Activated naive CD4-positive, alpha-beta T cell treated with anti-CD3 and anti-CD28 coated beads, Interleukin-2, amount 50 U/mL, for 72 hours (primary cell): ENCODE measurements around the gene MIDN. TPM values are rescaled to one million over a fixed set of nuclear protein-coding genes. Genes with fewer than 3 reads are reported as not detected.
"Not testable (repeated sequence)": the region's sequence is repeated elsewhere in the genome, so short reads cannot be mapped to it uniquely, and the experiment has no call there.

Source experiments
- ATAC-seq, 2 donors: fragments of 150-1000 bp; cut with Tn5 transposase; 2 replicates each; pipeline ENCODE4 v1.10.0; 2021; ENCODE audit warnings: mild to moderate bottlenecking in 2 of 2, moderate library complexity in 2 of 2
- DNase-seq, 2 donors: peaks; one replicate each; pipeline ENCODE4 v3.0.0; 2021 to 2022; ENCODE audit warnings: low spot score in 2 of 2
- H3K27ac Mint-ChIP-seq, 2 donors: one replicate each; pipeline ENCODE4 v1.8.0; 2022; ENCODE audit warnings: mild to moderate bottlenecking in 2 of 2, mixed read lengths in 2 of 2
- H3K36me3 Mint-ChIP-seq, 2 donors: one replicate each; pipeline ENCODE4 v1.8.0; 2022; ENCODE audit warnings: mixed read lengths in 2 of 2
- H3K9me3 Mint-ChIP-seq, 2 donors: one replicate each; pipeline ENCODE4 v1.8.0; 2022; ENCODE audit warnings: mixed read lengths in 2 of 2
- total RNA-seq, 2 donors: library from RNA; stranded (reverse); gene quantifications; one replicate each; pipeline ENCODE4 v1.2.3, GENCODE V29; 2022

Gene MIDN
- 100 to 1,000 TPM in 1 of 2 donors, 10 to 100 TPM in 1; 52.9 to 113 TPM for total RNA-seq

DNA sequence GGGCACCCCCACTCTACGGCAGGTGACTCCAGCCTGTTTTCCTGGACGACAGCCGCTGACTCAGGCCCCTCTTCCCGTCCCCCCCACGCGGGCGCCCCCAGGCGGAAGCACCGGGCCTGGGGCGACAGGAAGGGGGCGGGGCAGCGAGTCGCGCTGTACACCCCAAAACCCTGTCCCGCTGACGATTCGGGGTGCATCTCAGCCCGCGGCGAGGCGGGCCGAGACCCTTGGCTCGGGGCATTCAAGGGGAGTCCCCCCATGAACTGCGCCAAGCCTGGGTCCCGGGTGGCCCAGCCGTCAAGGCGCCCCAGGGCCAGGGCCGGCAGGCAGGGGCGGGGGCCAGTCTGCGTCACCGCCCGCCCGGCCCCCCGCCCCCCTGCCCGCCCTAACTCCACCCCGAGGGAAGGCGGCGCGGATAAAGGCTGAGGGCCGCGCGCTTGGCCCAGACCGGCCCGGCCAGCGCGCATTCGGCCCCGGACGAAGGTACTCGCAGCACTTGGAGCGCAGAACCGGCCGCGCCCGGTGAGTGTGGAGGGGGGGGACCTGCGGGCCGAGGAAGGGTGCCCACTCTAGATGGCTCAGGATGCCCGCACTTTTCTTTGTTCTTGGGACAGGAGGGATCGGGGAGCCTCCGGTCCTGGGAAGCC lies at the start of gene MIDN:
Gene MIDN, plus strand, starts transcription at position 445 of the 647 bp plus-strand sequence. CDS start 1,714 bp downstream, outside the sequence.
- Mint-ChIP-seq H3K27ac (peak within 1 kb of the TSS; percentile 85 to 88), H3K9me3 (no peaks in the 10 kb centered on the region), H3K36me3 (peaks cover 11 to 13% of the 10 kb centered on the region in 2 donors)
- DNase-seq (peak; percentile 77 to 91), ATAC-seq (peak; percentile 30 to 39)

DNA sequence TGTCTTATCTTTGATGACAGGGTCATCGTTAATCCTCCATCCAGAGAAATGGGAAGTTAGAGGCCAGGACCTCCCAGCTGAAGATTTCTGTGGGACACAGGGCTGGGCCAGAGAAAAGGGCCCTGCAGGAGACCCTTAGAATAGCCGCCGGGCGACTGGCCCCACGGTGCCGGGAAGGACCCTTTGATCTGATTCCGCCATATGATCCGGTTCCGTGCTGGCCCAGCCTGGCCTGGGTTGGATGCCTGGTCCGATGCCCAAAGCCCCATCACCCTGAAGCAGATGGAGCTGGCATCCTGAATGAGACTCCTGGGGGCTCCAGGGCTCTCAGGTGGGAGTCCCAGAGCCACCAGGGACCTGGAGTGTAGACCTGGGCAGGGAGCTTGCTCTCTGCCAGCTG lies 48.9 kb upstream of the MIDN start:
- no peak for ATAC-seq

DNA sequence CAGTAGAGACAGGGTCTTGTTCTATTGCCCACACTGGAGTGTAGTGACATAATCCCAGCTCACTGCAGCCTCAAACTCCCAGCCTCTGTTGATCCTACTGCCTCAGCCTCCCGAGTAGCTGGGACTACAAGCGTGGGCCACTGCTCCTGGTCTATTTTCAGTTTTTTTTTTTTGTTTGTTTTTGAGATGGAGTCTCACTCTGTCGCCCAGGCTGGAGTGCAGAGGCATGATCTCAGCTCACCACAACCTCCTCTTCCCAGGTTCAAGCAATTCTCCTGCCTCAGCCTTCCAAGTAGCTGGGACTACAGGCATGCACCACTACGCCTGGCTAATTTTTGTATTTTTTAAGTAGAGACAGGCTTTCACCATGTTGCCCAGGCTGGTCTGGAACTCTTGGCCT lies 47.8 kb upstream of the MIDN start:
- not testable (repeated sequence) for H3K27ac Mint-ChIP-seq, H3K36me3 Mint-ChIP-seq, DNase-seq, ATAC-seq, H3K9me3 Mint-ChIP-seq

More for the DNA sequence above, 48.9 kb upstream of the MIDN start:
- H3K9me3 Mint-ChIP-seq: no peaks in the 10 kb centered on the region
- H3K36me3 Mint-ChIP-seq: no peaks in the 10 kb centered on the region
- no peak overlapping the region for H3K27ac Mint-ChIP-seq
- DNase-seq: no peak

DNA sequence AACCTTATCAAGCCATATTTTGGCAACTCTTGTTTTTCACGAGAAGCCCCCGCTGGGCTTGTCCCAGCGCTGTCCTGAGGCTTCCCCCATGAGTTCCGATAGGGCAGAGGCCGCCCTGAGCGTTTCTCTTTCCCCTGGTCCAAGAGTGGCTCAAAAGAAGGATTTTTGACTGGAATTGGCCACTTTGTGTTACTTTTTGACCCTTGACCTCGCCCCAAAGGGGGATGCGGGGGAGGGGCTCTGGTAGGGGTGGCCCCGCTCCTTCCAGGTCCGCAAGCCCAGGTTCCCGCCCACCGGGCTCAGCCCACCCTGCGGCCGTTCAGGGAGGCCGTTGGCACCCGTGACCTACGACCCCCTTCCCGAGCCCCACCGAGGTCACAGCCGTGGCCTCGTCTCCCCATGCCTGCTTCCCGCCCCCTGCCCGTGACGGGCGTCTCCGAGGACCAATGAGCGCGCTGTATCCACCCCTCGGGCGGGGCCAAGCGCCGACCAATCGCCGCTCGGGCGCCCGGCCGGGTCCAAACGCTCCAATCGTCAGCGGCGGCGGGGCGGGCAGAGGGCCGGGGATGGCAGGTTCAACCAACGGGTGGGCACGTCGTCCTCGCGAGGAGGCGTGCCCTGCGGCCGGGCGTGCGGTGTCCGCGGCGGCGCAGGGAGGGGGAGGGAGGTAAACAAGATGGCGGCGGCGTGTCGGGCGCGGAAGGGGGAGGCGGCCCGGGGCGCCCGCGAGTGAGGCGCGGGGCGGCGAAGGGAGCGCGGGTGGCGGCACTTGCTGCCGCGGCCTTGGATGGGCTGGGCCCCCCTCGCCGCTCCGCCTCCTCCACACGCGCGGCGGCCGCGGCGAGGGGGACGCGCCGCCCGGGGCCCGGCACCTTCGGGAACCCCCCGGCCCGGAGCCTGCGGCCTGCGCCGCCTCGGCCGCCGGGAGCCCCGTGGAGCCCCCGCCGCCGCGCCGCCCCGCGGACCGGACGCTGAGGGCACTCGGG lies 43.0 kb upstream of the MIDN start, which contains the start of gene STK11:
Gene STK11, plus strand, starts transcription at position 665 of the 986 bp plus-strand sequence. CDS start 1,136 bp downstream, outside the sequence.
- DNase-seq (peak; percentile 100), ATAC-seq (peak; percentile 95)
- Mint-ChIP-seq H3K9me3 (no peaks in the 10 kb centered on the region), H3K27ac (peak within 1 kb of the TSS; percentile 92 to 97), H3K36me3 (peaks cover 20% of the 10 kb centered on the region in 2 donors)

DNA sequence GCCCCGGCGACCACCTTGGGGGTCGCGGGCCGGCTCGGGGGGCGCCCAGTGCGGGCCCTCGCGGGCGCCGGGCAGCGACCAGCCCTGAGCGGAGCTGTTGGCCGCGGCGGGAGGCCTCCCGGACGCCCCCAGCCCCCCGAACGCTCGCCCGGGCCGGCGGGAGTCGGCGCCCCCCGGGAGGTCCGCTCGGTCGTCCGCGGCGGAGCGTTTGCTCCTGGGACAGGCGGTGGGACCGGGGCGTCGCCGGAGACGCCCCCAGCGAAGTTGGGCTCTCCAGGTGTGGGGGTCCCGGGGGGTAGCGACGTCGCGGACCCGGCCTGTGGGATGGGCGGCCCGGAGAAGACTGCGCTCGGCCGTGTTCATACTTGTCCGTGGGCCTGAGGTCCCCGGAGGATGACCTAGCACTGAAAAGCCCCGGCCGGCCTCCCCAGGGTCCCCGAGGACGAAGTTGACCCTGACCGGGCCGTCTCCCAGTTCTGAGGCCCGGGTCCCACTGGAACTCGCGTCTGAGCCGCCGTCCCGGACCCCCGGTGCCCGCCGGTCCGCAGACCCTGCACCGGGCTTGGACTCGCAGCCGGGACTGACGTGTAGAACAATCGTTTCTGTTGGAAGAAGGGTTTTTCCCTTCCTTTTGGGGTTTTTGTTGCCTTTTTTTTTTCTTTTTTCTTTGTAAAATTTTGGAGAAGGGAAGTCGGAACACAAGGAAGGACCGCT lies 42.1 kb upstream of the MIDN start:
- Mint-ChIP-seq H3K36me3 (peaks cover 20% of the 10 kb centered on the region in 2 donors), H3K9me3 (no peaks in the 10 kb centered on the region), H3K27ac (peak overlapping the region; percentile 92 to 97)
- no peak for DNase-seq
- ATAC-seq: no peak

DNA sequence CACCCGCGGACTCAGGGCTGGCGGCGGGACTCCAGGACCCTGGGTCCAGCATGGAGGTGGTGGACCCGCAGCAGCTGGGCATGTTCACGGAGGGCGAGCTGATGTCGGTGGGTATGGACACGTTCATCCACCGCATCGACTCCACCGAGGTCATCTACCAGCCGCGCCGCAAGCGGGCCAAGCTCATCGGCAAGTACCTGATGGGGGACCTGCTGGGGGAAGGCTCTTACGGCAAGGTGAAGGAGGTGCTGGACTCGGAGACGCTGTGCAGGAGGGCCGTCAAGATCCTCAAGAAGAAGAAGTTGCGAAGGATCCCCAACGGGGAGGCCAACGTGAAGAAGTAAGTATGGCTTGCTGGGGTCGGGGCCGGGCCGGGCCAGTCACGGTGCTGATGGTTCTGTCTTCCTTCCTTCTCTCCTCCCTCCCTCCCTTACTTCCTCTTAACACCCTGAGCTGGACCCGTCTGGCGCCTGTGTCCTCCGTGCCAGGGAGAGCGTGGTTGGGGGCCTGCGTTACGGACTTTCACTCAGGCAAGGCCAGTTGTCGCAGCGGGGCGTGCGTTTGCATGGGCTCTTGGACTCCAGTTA lies 41.4 kb upstream of the MIDN start:
- Mint-ChIP-seq H3K27ac (peak overlapping the region; percentile 92 to 97), H3K36me3 (peaks cover 23 to 24% of the 10 kb centered on the region in 2 donors), H3K9me3 (no peaks in the 10 kb centered on the region)
- peak in 1 of 2 donors; percentile 32 for DNase-seq
- peak in 1 of 2 donors; percentile 13 for ATAC-seq

DNA sequence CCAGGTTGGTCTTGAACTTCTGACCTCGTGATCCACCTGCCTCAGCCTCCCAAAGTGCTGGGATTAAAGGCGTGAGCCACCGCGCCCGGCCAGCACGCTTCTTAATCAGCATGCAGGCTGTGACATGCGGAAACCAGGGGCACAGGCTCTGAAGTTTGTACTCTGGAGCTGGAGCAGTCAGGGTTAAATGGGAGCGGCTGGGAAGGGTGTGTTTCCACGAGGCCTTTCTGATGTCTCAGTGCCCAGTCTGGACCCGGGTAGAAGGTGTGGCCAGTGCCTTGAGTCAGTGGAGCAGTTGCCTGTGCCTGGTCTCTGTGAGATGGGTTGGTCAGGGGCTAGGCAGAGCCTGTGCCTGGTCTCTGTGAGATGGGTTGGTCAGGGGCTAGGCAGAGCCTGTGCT lies 39.6 kb upstream of the MIDN start:
- ATAC-seq, DNase-seq, H3K9me3 Mint-ChIP-seq: not testable (repeated sequence)
- H3K27ac Mint-ChIP-seq: peak overlapping the region in 1 of 2 donors; percentile 9
- H3K36me3 Mint-ChIP-seq: peaks cover 29 to 31% of the 10 kb centered on the region in 2 donors

DNA sequence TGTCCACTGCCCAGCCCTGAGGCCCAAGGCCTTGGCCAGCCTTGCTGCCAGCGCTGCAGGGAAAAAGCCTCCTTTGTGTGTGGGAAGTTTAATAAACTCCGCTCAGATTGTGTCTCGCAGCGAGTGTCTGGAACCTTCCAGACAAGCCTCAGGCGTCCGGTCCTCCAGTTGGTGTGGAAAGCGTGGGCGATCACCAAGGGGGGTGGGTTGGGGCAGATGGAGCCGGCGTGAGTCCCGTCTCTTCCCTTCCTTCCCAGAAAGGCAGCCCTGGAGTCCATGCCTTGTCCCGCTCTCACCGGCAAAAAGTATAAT lies 38.2 kb upstream of the MIDN start:
- H3K27ac Mint-ChIP-seq: peak overlapping the region in 1 of 2 donors; percentile 35
- ATAC-seq (no peak), DNase-seq (no peak)
- no peaks in the 10 kb centered on the region for H3K9me3 Mint-ChIP-seq
- H3K36me3 Mint-ChIP-seq: peaks cover 29 to 32% of the 10 kb centered on the region in 2 donors

DNA sequence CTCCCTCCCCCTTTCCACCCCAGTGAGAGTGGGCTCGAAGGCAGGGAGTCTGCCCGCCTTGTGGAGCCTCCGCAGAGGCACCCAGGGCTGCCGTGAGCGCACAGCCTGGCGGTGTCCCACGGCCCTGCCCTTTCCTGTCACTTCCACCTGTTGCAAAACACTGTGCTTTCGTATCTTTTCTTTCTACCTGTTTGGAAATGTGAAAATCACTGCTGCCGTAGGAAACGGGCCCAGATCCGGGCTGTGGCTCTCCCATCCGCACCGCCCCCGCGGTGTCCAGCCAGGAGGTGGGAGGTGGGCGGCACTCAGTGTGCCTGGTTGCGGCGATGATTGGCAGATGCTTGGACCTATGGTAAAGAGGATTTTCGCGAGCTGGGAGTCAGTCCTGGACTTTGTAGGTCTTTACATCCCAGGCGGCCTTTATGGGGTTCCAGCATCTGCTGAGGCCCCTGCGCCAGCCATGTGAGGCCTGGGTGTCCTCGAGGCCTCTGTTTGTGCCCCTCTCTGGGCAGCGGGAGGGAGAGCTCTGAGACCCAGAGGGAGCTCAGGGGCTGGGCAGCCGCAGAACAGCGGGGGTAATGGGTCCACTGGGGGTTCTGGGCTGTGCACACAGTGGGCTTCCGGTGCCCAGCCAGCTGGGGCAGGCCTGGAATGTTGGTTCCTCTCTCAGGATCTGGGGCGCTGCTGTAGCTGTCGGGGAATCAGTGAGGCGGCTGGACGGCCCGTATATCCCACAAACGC lies 36.7 kb upstream of the MIDN start:
- Mint-ChIP-seq H3K36me3 (peaks cover 26 to 28% of the 10 kb centered on the region in 2 donors), H3K27ac (peak overlapping the region; percentile 32 to 79), H3K9me3 (no peaks in the 10 kb centered on the region)
- ATAC-seq: no peak
- no peak for DNase-seq

DNA sequence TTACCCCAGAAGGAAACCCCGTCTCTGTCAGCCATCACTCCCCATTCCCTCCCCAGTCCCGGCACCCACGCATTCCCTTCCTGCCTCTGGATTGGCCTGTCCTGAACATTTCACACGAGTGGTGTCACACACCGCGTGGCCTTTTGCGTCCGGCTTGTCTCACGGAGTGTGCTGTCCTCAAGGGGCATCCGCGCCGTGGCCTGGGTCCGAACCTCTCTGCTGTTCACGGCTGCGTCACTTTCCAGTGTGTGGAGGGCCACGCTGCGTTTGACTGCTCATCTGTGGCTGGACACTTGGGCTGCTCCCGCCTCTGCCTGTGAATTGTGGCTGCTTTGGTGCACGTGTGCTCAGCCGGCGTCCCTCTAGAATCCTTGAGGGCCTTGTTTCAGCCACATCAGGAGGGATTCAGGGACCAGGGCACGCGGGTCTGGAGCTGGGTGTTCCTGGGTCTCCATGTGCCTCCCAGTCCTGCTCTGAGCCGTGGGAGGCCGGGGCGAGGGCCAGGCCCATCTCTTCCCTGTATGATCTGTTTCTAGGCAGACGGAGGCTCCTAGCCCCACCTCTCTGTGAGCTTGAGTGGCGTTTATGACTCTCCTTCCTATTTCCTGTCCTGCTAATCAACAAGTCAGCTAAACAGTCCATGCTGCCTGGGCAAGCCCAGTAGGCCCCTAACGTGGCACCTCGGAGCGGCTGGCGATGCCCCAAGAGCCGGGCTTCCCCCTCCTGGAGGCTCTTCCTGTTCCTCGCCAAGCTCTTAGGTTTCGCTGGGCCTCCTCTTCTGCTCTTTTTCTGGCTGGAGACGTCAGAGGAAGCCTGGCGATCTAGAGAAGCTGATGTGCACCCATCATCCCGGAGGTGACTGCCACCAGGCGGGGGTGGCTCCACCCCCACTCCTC lies 34.7 kb upstream of the MIDN start:
- DNase-seq (peak; percentile 53 to 86), ATAC-seq (peak; percentile 84 to 94)
- Mint-ChIP-seq H3K27ac (peak overlapping the region; percentile 93 to 99), H3K36me3 (peaks cover 10 to 12% of the 10 kb centered on the region in 2 donors), H3K9me3 (no peaks in the 10 kb centered on the region)

DNA sequence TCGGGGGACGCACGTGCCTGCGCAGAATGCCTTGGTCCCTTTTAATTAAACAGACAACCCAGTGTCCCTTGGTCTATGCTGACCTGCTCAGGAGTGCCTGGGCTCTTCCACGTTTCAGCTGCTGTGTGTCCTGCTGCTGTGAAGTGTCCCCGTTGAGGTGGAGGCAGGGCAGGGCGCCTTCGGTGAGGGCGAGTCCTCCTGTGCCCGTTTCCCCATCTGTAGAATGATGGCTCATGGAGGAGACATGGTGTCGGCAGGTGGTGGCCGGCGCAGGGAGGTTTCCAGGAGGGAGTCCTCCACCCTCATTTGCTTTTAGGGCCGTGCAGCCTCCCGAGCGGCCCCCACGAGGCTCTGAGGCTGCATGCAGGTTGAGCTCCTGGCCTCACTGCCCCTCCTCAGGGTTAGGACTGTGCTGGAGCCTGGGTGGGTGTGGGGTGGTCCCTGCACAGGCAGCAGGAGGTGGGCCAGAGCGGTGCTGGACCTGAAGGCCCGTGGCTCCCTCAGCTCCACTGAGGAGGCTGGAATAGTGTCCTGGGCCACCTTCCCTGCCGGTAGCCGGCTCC lies 34.0 kb upstream of the MIDN start:
- H3K9me3 Mint-ChIP-seq: no peaks in the 10 kb centered on the region
- H3K27ac Mint-ChIP-seq: peak overlapping the region; percentile 93 to 99
- peaks cover 10 to 12% of the 10 kb centered on the region in 2 donors for H3K36me3 Mint-ChIP-seq
- no peak for ATAC-seq
- DNase-seq: no peak

DNA sequence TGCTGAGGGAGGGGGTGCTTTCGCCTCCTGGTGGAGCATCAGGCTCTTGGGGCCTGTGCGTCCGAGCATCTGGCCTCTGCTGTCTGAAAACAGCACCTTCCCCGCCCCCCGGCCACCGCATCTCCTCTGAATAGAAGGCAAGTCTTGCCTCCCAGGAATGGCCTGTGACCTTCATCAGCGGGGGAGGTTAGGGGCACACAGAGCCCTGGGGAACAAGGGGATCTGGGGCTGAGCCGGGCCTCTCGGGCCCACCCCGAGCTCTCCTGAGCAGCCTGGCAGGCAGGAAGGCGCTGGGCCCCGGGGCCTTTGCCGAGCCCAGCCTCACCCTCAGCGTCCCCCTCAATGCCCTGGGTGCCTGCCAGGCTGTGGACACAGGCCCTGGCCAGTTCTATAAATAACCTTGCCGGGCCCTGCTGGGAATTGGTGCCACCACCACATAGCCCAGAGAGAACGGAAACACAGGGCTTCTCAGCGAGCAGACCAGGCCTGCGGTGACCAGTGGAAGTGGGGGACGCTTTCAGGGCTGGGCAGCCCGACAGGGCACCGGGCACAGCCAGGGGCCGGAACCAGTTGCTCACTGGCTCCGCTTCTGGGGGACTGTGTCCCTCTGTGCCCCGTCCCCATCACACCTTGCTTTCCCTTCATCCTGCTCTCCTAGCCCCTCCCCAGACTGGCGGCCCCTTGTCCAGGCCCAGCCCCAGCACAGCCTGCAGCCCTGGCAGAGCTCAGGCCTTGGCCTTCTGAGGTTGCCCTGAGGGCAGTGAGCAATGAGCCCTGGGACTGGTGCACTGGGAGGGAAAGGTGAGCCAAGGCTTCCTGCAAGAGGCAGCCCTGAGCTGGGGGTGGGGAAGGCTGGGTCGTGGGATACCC lies 33.3 kb upstream of the MIDN start:
- Mint-ChIP-seq H3K27ac (no peak overlapping the region), H3K9me3 (no peaks in the 10 kb centered on the region), H3K36me3 (peaks cover 10 to 12% of the 10 kb centered on the region in 2 donors)
- no peak for ATAC-seq
- DNase-seq: no peak

DNA sequence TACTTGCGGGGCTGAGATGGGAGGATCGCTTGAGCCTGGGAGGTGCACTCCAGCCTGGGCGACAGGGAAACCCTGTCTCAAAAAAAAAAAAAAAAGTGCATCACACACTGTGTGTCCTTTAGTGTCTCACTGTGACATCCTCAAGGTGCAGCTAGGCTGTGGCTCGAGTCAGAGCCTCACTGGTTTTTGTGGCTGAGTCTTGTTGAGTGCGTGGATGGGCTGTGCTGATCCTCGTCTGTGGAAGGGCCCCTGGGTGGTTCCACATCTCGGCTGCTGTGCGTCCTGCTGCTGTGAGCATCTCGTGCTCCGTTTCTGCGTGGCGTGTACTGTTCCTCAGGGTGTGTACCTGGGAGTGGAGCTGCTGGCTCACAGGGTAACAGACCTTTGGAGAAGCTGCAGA lies 31.6 kb upstream of the MIDN start:
- Mint-ChIP-seq H3K9me3 (no peaks in the 10 kb centered on the region), H3K27ac (peak overlapping the region in 1 of 2 donors; percentile 53), H3K36me3 (peaks cover 6 to 9% of the 10 kb centered on the region in 2 donors)
- no peak for ATAC-seq
- no peak for DNase-seq

DNA sequence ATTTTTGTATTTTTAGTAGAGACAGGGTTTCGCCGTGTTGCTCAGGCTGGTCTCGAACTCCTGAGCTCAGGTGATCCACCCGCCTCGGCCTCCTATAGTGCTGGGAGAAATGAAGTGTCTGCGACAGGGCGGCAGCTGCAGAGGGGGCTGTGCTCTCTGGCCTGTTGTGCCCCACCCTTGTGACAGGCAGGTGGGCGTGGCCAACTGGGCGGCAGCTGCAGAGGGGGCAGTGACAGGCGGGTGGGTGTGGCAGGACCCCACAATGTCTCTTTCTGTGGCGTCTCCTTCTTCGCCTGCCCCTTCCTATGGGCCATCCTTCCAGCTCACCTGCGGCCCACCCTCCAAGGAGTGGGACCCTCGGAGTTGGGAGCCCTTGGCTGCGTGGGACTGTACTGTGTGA lies 31.0 kb upstream of the MIDN start:
- Mint-ChIP-seq H3K27ac (peak overlapping the region in 1 of 2 donors; percentile 65), H3K36me3 (peaks cover 6 to 8% of the 10 kb centered on the region in 2 donors), H3K9me3 (no peaks in the 10 kb centered on the region)
- DNase-seq (no peak), ATAC-seq (no peak)
